SK-N-SH treated with all-trans-retinoic acid at 6 μM for 48 hours (cell line): ENCODE results near the gene LHFPL6.

ENCODE experiments used
- ATAC-seq: fragments of 200-7000 bp; cut with Tn5 transposase; 3 replicates; pipeline ENCODE4 v1.9.1; 2020; ENCODE audit warnings: mild to moderate bottlenecking, moderate library complexity
- ARNTL ChIP-seq: fragments of 450-650 bp; formaldehyde crosslinking; IDR thresholded peaks from 2 replicates; pipeline ENCODE4 v1.5.0; 2020; ENCODE audit warnings: low read depth, mild to moderate bottlenecking, moderate library complexity, borderline replicate concordance
- BACH2 ChIP-seq: fragments of 250-450 bp; sonication (Bioruptor Pico); IDR thresholded peaks from 2 replicates; pipeline ENCODE4 v1.9.0; 2021; ENCODE audit warnings: mild to moderate bottlenecking, borderline replicate concordance
- CREB5 ChIP-seq: fragments of 250-450 bp; sonication (Bioruptor Pico); IDR thresholded peaks from 2 replicates; pipeline ENCODE4 v1.5.1; 2020; ENCODE audit warnings: low read depth, mild to moderate bottlenecking, moderate library complexity
- CSDC2 ChIP-seq: fragments of 250-450 bp; sonication (Bioruptor Pico); IDR thresholded peaks from 2 replicates; pipeline ENCODE4 v1.5.0; 2020; ENCODE audit warnings: mild to moderate bottlenecking, moderate library complexity
- CSRNP3 ChIP-seq: fragments of 250-450 bp; sonication (Bioruptor Pico); IDR thresholded peaks from 2 replicates; pipeline ENCODE4 v1.5.1; 2021; ENCODE audit warnings: mild to moderate bottlenecking, moderate library complexity
- ESRRG ChIP-seq: fragments of 250-450 bp; sonication (Bioruptor Pico); IDR thresholded peaks from 2 replicates; pipeline ENCODE4 v1.6.1; 2021; ENCODE audit warnings: mild to moderate bottlenecking
- GLIS3 ChIP-seq: fragments of 250-450 bp; sonication (Bioruptor Pico); IDR thresholded peaks from 2 replicates; pipeline ENCODE4 v1.5.0; 2020; ENCODE audit warnings: mild to moderate bottlenecking, moderate library complexity
- ISL1 ChIP-seq: fragments of 250-450 bp; sonication (Bioruptor Pico); IDR thresholded peaks from 2 replicates; pipeline ENCODE4 v2.1.2; 2022; ENCODE audit warnings: mild to moderate bottlenecking, moderate library complexity
- OSR1 ChIP-seq: fragments of 250-450 bp; sonication (Bioruptor Pico); IDR thresholded peaks from 2 replicates; pipeline ENCODE4 v1.8.0; 2022; ENCODE audit warnings: moderate library complexity, mild to moderate bottlenecking, inconsistent platforms
- PATZ1 ChIP-seq: fragments of 250-450 bp; sonication (Bioruptor Pico); IDR thresholded peaks from 2 replicates; pipeline ENCODE4 v1.8.0; 2020; ENCODE audit warnings: mild to moderate bottlenecking, moderate library complexity, borderline replicate concordance
- POU6F1 ChIP-seq: fragments of 250-450 bp; sonication (Bioruptor Pico); IDR thresholded peaks from 2 replicates; pipeline ENCODE4 v1.8.0; 2021; ENCODE audit warnings: low read depth, mild to moderate bottlenecking, moderate library complexity, borderline replicate concordance
- PPARA ChIP-seq: fragments of 250-450 bp; sonication (Bioruptor Pico); IDR thresholded peaks from 2 replicates; pipeline ENCODE4 v1.5.0; 2020; ENCODE audit warnings: mild to moderate bottlenecking, borderline replicate concordance
- RARB ChIP-seq: fragments of 250-450 bp; sonication (Bioruptor Pico); IDR thresholded peaks from 2 replicates; pipeline ENCODE4 v1.8.0; 2021; ENCODE audit warnings: mild to moderate bottlenecking, moderate library complexity
- TCF4 ChIP-seq: fragments of 250-450 bp; sonication (Bioruptor Pico); IDR thresholded peaks from 2 replicates; pipeline ENCODE4 v1.8.0; 2021; ENCODE audit warnings: mild to moderate bottlenecking, moderate library complexity, borderline replicate concordance
- TOX ChIP-seq: fragments of 250-450 bp; sonication (Bioruptor Pico); IDR thresholded peaks from 2 replicates; pipeline ENCODE4 v1.8.0; 2021; ENCODE audit warnings: mild to moderate bottlenecking, moderate library complexity, borderline replicate concordance
- TSHZ2 ChIP-seq: fragments of 250-450 bp; sonication (Bioruptor Pico); IDR thresholded peaks from 2 replicates; pipeline ENCODE4 v1.5.0; 2020; ENCODE audit warnings: mild to moderate bottlenecking, moderate library complexity
- ZFP3 ChIP-seq: fragments of 250-450 bp; sonication (Bioruptor Pico); IDR thresholded peaks from 2 replicates; pipeline ENCODE4 v1.5.0; 2020; ENCODE audit warnings: mild to moderate bottlenecking, moderate library complexity
- ZFP30 ChIP-seq: fragments of 450-650 bp; formaldehyde crosslinking; IDR thresholded peaks from 2 replicates; pipeline ENCODE4 v1.5.0; 2022; ENCODE audit warnings: mild to moderate bottlenecking, moderate library complexity
- ZNF565 ChIP-seq: fragments of 450-650 bp; formaldehyde crosslinking; conservative IDR thresholded peaks from 2 replicates; pipeline ENCODE4 v1.5.0; 2020; ENCODE audit warnings: low read depth, mild to moderate bottlenecking, moderate library complexity
- ZNF70 ChIP-seq: fragments of 450-650 bp; formaldehyde crosslinking; IDR thresholded peaks from 2 replicates; pipeline ENCODE4 v1.5.0; 2020; ENCODE audit warnings: mild to moderate bottlenecking, moderate library complexity

Gene LHFPL6

GRCh38 chr13:39585219-39585618 lies 17.8 kb downstream of the LHFPL6 start:
- TF ChIP-seq POU6F1 (no peak), ZNF565 (CRISPR knock-in tag) (no peak), TSHZ2 (CRISPR knock-in tag) (no peak), TOX (CRISPR knock-in tag) (no peak), TCF4 (no peak), ZFP30 (no peak), PATZ1 (no peak), CSRNP3 (CRISPR knock-in tag) (no peak), PPARA (CRISPR knock-in tag) (no peak), CREB5 (CRISPR knock-in tag) (no peak), ZNF70 (CRISPR knock-in tag) (no peak)
- no peak for ATAC-seq

GRCh38 chr13:39580881-39581575 lies 22.0 kb downstream of the LHFPL6 start:
- TF ChIP-seq CSRNP3 (CRISPR knock-in tag) (no peak), ZFP3 (no peak), CREB5 (CRISPR knock-in tag) (no peak), ZNF70 (CRISPR knock-in tag) (no peak), TSHZ2 (CRISPR knock-in tag) (no peak), ISL1 (CRISPR knock-in tag) (no peak), RARB (no peak), TCF4 (no peak), PATZ1 (no peak), BACH2 (CRISPR knock-in tag) (no peak), ZNF565 (CRISPR knock-in tag) (no peak), GLIS3 (no peak), ESRRG (CRISPR knock-in tag) (no peak), ZFP30 (no peak), ARNTL (CRISPR knock-in tag) (no peak), OSR1 (CRISPR knock-in tag) (no peak), PPARA (CRISPR knock-in tag) (no peak), CSDC2 (CRISPR knock-in tag) (no peak)
- TF ChIP-seq, all 23 proteins: peak for 0
- ATAC-seq = no peak
